Nephron (organoid): ENCODE measurements around the gene SLC6A11.

Experiments used
- H3K27ac Mint-ChIP-seq, 3 experiments: 2 replicates each; pipeline ENCODE4 v1.8.0; 2020; ENCODE audit warnings: mixed read lengths in 3 of 3, mild to moderate bottlenecking in 2 of 3, moderate library complexity in 1 of 3
- H3K27me3 Mint-ChIP-seq: 2 replicates; pipeline ENCODE4 v1.8.0; 2021; ENCODE audit warnings: low read depth, mild to moderate bottlenecking, moderate library complexity, mixed read lengths
- H3K36me3 Mint-ChIP-seq: 2 replicates; pipeline ENCODE4 v1.8.0; 2020; ENCODE audit warnings: low read depth, mixed read lengths
- H3K4me1 Mint-ChIP-seq: 2 replicates; pipeline ENCODE4 v1.8.0; 2020; ENCODE audit warnings: mixed read lengths
- H3K4me3 Mint-ChIP-seq, 3 experiments: 2 replicates each; pipeline ENCODE4 v1.8.0; 2020; ENCODE audit warnings: mild to moderate bottlenecking in 3 of 3, mixed read lengths in 3 of 3, moderate library complexity in 2 of 3
- H3K9me3 Mint-ChIP-seq: 2 replicates; pipeline ENCODE4 v1.8.0; 2020; ENCODE audit warnings: mixed read lengths
- CTCF ChIP-seq, 3 experiments: fragments of 200-600 bp; sonication (generic); IDR thresholded peaks; one replicate each; pipeline ENCODE4 v1.5.0; 2021; ENCODE audit warnings: antibody characterized with exemption in 3 of 3; ENCODE audit not compliant: unreplicated experiment in 3 of 3

The SLC6A11 gene

GRCh38 chr3:10981961-10982360, 165.9 kb downstream of the SLC6A11 start:
- no peaks in the 10 kb centered on the region for H3K9me3 Mint-ChIP-seq
- H3K4me3 Mint-ChIP-seq = no peak overlapping the region
- TF ChIP-seq CTCF (IDR thresholded peaks at IDR 0.05; ENCODE audit: unreplicated experiment in 3 of 3) = no peak
- H3K27me3 Mint-ChIP-seq = peaks cover 69% of the 10 kb centered on the region
- H3K4me1 Mint-ChIP-seq = peaks cover 10% of the 10 kb centered on the region
- no peak overlapping the region for H3K27ac Mint-ChIP-seq
- no peaks in the 10 kb centered on the region for H3K36me3 Mint-ChIP-seq

GRCh38 chr3:10982782-10983181, 166.8 kb downstream of the SLC6A11 start:
- Mint-ChIP-seq H3K4me3 (no peak overlapping the region), H3K27ac (no peak overlapping the region), H3K4me1 (peaks cover 6% of the 10 kb centered on the region), H3K36me3 (no peaks in the 10 kb centered on the region), H3K9me3 (no peaks in the 10 kb centered on the region), H3K27me3 (peaks cover 70% of the 10 kb centered on the region)
- no peak for TF ChIP-seq CTCF (IDR thresholded peaks at IDR 0.05; ENCODE audit: unreplicated experiment in 3 of 3)

- H3K4me1 Mint-ChIP-seq = no peaks in the 10 kb centered on the region
- no peaks in the 10 kb centered on the region for H3K9me3 Mint-ChIP-seq
- H3K36me3 Mint-ChIP-seq = no peaks in the 10 kb centered on the region
- no peak overlapping the region for H3K4me3 Mint-ChIP-seq
- no peak overlapping the region for H3K27ac Mint-ChIP-seq
- TF ChIP-seq CTCF (IDR thresholded peaks at IDR 0.05; ENCODE audit: unreplicated experiment in 3 of 3) = peak; percentile 81 to 83 (median 82)
- H3K27me3 Mint-ChIP-seq = peaks cover 70% of the 10 kb centered on the region
Observed at GRCh38 chr3:10983219-10983916, 167.3 kb downstream of the SLC6A11 start.

GRCh38 chr3:10984371-10984896, 168.4 kb downstream of the SLC6A11 start:
- H3K4me1 Mint-ChIP-seq = no peaks in the 10 kb centered on the region
- H3K27me3 Mint-ChIP-seq = peaks cover 72% of the 10 kb centered on the region
- H3K27ac Mint-ChIP-seq = no peak overlapping the region
- no peaks in the 10 kb centered on the region for H3K9me3 Mint-ChIP-seq
- no peak overlapping the region for H3K4me3 Mint-ChIP-seq
- no peak for TF ChIP-seq CTCF (IDR thresholded peaks at IDR 0.05; ENCODE audit: unreplicated experiment in 3 of 3)
- no peaks in the 10 kb centered on the region for H3K36me3 Mint-ChIP-seq

GRCh38 chr3:10985181-10985580, 169.2 kb downstream of the SLC6A11 start:
- H3K9me3 Mint-ChIP-seq = no peaks in the 10 kb centered on the region
- H3K36me3 Mint-ChIP-seq = no peaks in the 10 kb centered on the region
- H3K27ac Mint-ChIP-seq = no peak overlapping the region
- H3K4me3 Mint-ChIP-seq = no peak overlapping the region
- TF ChIP-seq CTCF (IDR thresholded peaks at IDR 0.05; ENCODE audit: unreplicated experiment in 3 of 3) = no peak
- H3K27me3 Mint-ChIP-seq = peaks cover 75% of the 10 kb centered on the region
- no peaks in the 10 kb centered on the region for H3K4me1 Mint-ChIP-seq

- TF ChIP-seq CTCF (IDR thresholded peaks at IDR 0.05; ENCODE audit: unreplicated experiment in 3 of 3) = no peak
- Mint-ChIP-seq H3K9me3 (no peaks in the 10 kb centered on the region), H3K4me3 (no peak overlapping the region), H3K27me3 (peaks cover 75% of the 10 kb centered on the region), H3K4me1 (no peaks in the 10 kb centered on the region), H3K27ac (no peak overlapping the region), H3K36me3 (no peaks in the 10 kb centered on the region)
Observed at GRCh38 chr3:10986592-10986991, 170.6 kb downstream of the SLC6A11 start.
